KBM-7 (cell line): ENCODE results near the gene FAM169A.
"Not testable (repeated sequence)": the region's sequence is repeated elsewhere in the genome, so short reads cannot be mapped to it uniquely, and the experiment has no call there.

ENCODE experiments used
- DNase-seq: peaks from one replicate; pipeline ENCODE4 v3.0.0-alpha.2; 2015
- in situ Hi-C: fragments of 300-500 bp; cut with MboI; formaldehyde crosslinking; loops from 2 replicates; pipeline ENCODE4 v1.14.3; 2020; ENCODE audit warnings: low sequenced_read_pairs, low pct_unique_long_range_greater_than_20kb, mixed read lengths

FAM169A gene

DNA sequence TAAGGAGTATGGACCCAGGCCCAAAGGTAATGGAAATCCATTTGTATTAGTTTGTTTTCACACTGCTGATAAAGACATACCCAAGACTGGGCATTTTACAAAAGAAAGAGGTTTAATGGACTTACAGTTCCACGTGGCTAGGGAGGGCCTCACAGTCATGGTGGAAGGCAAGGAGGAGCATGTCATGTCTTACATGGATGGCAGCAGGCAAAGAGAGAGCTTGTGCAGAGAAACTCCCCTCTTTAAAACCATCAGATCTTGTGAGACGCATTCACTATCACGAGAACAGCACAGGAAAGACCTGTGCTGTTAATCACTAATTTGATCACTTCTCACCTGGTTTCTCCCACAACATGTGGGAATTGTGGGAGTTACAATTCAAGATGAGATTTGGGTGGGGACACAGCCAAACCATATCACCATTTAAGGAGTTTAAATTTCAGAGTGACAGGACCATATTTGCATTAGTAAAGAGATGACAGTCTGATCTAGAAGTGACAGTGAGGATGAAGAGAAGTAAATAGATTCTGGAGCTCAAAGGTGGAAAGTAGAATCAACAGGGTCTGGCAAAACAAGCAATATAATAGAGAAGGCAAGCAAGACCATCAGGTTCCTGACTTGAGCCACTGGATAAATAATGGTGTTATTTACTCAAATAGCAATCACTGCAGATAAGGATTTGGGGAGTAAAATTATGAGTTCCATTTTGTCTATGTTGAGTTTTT, 7.5 kb upstream of the FAM169A start:
- in situ Hi-C loops = no loop called here

DNA sequence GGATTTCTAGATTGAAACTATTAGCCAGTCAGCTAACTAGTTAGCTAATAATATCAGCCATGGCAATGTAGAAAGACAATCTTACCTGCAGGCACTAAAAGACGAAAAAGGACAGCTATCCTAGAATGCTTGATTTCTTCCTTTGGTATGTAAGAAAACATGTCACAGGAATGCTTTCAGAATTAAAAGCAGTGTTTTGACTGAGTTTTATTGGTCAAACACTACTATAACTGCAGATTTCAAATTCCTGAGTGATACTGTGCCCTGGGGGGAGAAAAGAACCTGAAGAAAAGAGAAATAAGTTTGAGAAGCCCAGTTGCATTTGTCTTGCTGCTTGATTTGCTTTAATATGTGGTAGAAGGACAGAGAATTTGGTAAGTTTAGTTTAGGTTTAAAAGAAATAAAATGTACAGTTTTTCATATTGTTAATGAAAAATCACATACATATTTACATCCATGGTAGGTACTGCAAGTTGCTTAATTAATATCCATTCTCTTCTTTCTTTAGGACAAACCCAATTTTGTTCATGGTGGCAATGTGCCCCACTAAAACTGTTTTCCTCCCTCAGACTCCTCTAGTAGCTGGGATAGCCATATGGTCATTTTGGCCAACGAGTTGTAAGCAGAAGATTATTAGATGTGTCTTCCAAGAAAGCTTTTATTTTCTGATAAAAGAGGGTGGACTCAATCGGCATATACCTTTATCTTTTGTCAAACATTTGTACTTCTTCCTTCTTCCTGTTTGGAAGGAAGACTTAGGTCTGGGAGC, 4.3 kb upstream of the FAM169A start:
- in situ Hi-C loops = no loop called here
- DNase-seq = no peak

More for the DNA sequence above, 7.5 kb upstream of the FAM169A start:
- no peak for DNase-seq

GRCh38 chr5:74869414-74869813, 3.2 kb upstream of the FAM169A start:
- in situ Hi-C loops = not testable (repeated sequence)

GRCh38 chr5:74866596-74867162, 492 bp upstream of the FAM169A start:
- in situ Hi-C loops = no loop called here
- DNase-seq = peak; percentile 20

More at GRCh38 chr5:74869414-74869813, 3.2 kb upstream of the FAM169A start:
- DNase-seq = peak; percentile 23

- peak; percentile 47 for DNase-seq
- in situ Hi-C loops = no loop called here
Measured at GRCh38 chr5:74865256-74865803, 857 bp downstream of the FAM169A start.

GRCh38 chr5:74864823-74865222, 1.4 kb downstream of the FAM169A start:
- in situ Hi-C loops = no loop called here
- peak; percentile 19 for DNase-seq

DNA sequence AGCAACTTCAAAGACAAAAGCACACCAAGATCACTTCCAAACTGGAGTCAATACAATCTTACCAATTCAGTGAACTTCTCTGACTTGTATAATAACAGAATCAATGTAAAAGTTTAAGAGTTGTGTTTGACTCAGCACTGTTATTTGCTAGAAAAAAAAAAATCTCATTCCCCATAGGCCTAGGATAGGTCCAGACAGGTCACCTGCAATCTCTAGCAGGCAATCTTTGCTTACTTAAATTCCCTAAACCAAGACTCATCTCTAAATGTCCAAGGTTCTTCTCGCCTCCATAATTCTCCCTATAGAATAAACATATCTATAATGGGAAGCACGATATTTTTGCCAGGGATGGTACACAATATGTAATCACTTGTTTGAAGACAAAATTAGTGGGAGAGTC, 2.5 kb downstream of the FAM169A start:
- DNase-seq = no peak
- in situ Hi-C loops = no loop called here

DNA sequence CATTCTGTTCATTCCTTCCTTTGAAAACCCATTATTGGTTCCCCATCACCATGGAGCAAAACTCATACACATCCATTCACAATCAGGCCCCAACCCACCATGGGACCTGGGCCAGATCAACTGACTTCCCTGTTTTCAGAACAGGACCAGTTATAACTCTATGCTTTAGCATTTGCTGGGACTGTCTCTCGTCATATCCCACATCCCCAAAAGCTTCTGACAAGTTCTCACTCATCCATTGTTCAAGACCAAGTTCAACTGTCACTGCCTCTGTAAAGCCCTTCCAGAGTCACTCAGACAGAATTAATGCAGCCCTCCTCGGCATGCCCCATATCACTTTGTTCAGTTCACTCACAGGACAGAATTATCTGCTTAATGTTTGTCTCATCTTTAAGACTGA, 4.0 kb downstream of the FAM169A start:
- DNase-seq = no peak
- in situ Hi-C loops = no loop called here

- in situ Hi-C loops = not testable (repeated sequence)
Measured at GRCh38 chr5:74856975-74857374, 9.2 kb downstream of the FAM169A start.

GRCh38 chr5:74853256-74853655, 12.9 kb downstream of the FAM169A start:
- DNase-seq = no peak

More at GRCh38 chr5:74856975-74857374, 9.2 kb downstream of the FAM169A start:
- not testable (repeated sequence) for DNase-seq

DNA sequence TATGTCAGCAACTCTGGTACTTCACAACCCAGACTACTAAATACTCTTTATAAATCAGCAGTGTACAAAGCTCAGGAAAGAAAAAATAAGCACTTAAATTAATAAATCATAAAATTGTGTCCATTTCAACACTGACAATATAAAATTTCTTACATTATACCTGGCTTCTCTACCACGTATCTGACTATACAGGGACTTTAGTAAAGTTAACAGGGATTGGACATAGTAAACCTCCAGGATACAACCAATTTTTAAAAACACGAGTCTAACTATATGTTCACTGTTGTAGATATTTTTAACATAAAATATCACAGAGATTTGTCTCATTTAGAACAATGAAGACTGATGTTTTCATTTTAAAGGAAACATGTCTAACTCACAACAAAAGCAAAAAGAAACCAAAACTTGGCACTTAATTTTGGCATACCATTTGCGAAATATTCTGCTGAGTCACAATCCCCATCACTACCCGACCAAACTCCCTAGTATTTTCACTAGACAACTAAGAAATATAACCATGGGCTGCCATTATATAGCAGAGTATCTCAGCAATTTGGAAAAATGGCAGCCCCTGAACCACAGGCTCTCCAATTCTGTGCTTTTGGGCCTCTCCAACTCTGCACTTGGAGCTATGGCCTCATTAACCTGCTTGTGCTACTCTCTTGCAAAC, 14.4 kb downstream of the FAM169A start:
- no peak for DNase-seq
- in situ Hi-C loops = no loop called here

More at GRCh38 chr5:74853256-74853655, 12.9 kb downstream of the FAM169A start:
- in situ Hi-C loops = no loop called here

DNA sequence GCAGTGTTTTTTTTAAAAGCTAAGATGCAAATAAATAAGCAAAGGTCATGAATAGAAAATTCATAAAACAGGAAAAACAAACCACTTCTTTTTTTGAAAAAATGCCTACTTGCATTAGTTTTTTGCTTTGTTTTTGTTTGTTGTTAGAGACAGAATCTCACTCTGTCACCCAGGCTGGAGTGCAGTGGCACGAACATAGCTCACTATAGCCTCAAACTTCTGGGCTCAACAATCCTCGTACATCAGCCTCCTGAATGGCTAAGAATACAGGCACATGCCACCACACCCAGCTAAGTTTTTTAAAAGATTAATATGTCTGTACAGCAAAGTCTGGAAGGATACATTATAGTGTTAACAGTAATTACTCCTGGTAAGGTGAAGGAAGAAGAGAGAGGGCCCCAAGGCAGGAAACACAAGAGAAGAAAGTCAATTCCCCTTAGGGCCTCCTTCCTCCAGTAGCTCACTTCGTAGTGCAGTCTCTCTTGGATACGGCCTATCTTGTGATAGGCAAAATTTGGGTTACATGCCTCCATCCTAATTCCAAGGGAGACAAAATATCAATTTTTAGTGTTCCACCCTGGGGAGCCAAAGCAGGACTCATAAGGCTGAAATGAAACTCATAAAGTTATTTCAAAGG, 15.3 kb downstream of the FAM169A start:
- DNase-seq = peak; percentile 21
- in situ Hi-C loops = no loop called here

DNA sequence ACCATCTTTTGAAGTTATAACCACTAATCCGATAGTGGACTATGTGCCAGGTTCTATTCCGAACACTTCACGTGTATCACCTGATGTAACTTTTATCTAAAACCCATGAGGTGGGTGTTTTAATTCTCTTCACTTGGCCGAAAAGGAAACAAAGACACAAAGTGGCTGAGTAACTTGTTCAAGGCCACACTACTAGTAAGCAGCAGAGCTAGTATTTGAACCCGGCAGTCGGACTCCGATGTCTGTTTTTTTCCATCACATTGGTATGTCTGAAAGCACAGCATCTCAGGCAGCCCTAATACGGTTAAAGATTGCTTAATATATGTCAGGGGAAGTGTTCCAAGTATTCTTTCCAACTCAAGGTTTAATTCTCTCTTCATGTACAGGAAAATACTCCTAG, 16.2 kb downstream of the FAM169A start:
- in situ Hi-C loops = no loop called here
- DNase-seq = no peak

DNA sequence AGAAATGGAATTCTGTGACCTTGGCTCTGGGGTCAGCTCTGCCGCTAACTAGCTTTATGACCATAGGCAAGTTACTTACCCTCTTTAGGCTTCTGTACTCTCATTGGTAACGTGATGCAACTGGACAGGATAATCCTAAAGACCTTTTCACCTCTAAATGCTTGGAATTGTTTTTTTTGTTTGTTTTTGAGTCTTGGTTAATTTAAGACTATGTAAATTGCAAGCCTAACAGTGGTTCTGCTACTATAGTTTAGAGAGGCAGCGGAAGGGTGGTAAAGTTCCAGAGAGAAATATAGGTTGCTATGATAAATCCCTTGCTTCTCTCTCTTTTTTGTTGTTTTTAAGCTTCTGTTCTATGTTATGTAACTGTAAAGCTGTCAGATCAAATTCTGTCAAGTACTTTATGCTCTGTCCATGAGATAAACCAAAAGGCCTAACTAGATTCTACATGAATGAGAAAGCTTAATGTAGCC, 17.6 kb downstream of the FAM169A start:
- in situ Hi-C loops = no loop called here
- DNase-seq = no peak

- in situ Hi-C loops = no loop called here
- DNase-seq = peak; percentile 9
Measured at GRCh38 chr5:74839229-74839628, 27.0 kb downstream of the FAM169A start.

- in situ Hi-C loops = no loop called here
- no peak for DNase-seq
Measured at GRCh38 chr5:74838262-74838661, 27.9 kb downstream of the FAM169A start.

DNA sequence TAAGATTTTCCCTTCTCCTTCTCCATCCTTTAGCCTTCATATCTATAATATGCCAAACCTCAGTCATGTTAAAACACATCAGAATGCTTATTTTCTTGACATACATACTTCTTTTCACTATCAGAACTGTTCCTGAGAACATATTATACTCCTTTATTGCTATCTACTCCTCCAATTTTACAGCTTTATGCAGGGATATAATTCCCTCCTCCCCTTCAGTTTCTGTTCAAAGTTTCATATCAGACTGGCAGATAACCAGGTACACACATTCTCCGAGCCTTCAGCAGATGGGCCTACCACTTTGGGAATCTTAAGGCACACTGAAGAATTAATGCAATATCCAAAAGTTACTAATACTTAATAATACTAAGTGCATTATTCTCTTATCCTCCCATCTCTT, 29.1 kb downstream of the FAM169A start:
- DNase-seq = no peak
- in situ Hi-C loops = no loop called here

GRCh38 chr5:74833537-74834266, 32.5 kb downstream of the FAM169A start:
- DNase-seq = no peak
- in situ Hi-C loops = no loop called here
